ENCODE data around the gene TTN. TPM values are rescaled to one million over a fixed set of nuclear protein-coding genes. Genes with fewer than 3 reads are reported as not detected.
"Not testable (repeated sequence)": the region's sequence is repeated elsewhere in the genome, so short reads cannot be mapped to it uniquely, and the experiment has no call there.

The TTN gene
- total RNA-seq, 1 experiment from 2014 or later: under 0.01 TPM

GRCh38 chr2:178530131-178530530 is 277.1 kb downstream of the TTN start:
- H3K9ac ChIP-seq (ENCODE audit: low read length): no peak overlapping the region
- DNase-seq: no peak
- peaks cover 96% of the 10 kb centered on the region for H3K79me2 ChIP-seq (ENCODE audit: low read length)
- H2AFZ ChIP-seq (ENCODE audit: low read length): no peak overlapping the region
- H3K4me2 ChIP-seq (ENCODE audit: low read depth, low read length, poor library complexity, severe bottlenecking): no peak overlapping the region
- no peaks in the 10 kb centered on the region for H3K9me3 ChIP-seq (ENCODE audit: low read length)
- H3K4me1 ChIP-seq (ENCODE audit: low read length): peaks cover 20% of the 10 kb centered on the region
- H3K4me3 ChIP-seq (ENCODE audit: low read length): no peak overlapping the region
- no peaks in the 10 kb centered on the region for H3K9me2 ChIP-seq (replicated peaks; ENCODE audit: insufficient read depth, low read length)
- no peaks in the 10 kb centered on the region for H3K27me3 ChIP-seq (ENCODE audit: low read length)
- H4K20me1 ChIP-seq (ENCODE audit: insufficient read depth, low read depth, low read length): no peaks in the 10 kb centered on the region
- H3K27ac ChIP-seq (ENCODE audit: low read length): no peak overlapping the region
- H3K36me3 ChIP-seq (ENCODE audit: insufficient read depth, low read length): peaks cover 52% of the 10 kb centered on the region

- no peak for DNase-seq
- H3K27ac ChIP-seq (ENCODE audit: low read length): no peak overlapping the region
- H3K9ac ChIP-seq (ENCODE audit: low read length): no peak overlapping the region
- H3K4me3 ChIP-seq (ENCODE audit: low read length): no peak overlapping the region
- peaks cover 91% of the 10 kb centered on the region for H3K79me2 ChIP-seq (ENCODE audit: low read length)
- no peaks in the 10 kb centered on the region for H3K27me3 ChIP-seq (ENCODE audit: low read length)
- peaks cover 43% of the 10 kb centered on the region for H3K36me3 ChIP-seq (ENCODE audit: insufficient read depth, low read length)
- H2AFZ ChIP-seq (ENCODE audit: low read length): no peak overlapping the region
- H3K9me2 ChIP-seq (replicated peaks; ENCODE audit: insufficient read depth, low read length): no peaks in the 10 kb centered on the region
- no peaks in the 10 kb centered on the region for H3K9me3 ChIP-seq (ENCODE audit: low read length)
- peaks cover 24% of the 10 kb centered on the region for H3K4me1 ChIP-seq (ENCODE audit: low read length)
- no peaks in the 10 kb centered on the region for H4K20me1 ChIP-seq (ENCODE audit: insufficient read depth, low read depth, low read length)
- no peak overlapping the region for H3K4me2 ChIP-seq (ENCODE audit: low read depth, low read length, poor library complexity, severe bottlenecking)
Measured at GRCh38 chr2:178529194-178529593, 278.0 kb downstream of the TTN start.

DNA sequence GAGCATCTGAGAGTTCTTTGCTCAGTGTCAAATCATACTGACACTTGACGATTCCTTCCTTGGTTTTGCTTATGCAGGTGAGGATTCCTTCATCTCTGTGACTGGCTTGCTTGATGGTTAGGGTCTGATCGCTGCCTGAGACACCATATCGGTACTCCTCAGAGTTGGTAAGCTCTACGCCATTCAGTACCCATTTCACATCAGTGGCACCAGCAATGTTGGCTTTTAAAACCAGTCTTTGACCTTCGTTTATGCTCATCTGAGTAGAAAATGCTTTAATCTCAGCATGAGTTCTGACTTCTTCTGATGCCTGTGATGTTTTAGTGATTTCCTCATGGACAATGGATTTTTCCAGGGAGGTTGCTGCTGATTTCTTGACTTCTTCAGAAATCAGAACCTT is 278.6 kb downstream of the TTN start:
- no peaks in the 10 kb centered on the region for H3K27me3 ChIP-seq (ENCODE audit: low read length)
- peaks cover 29% of the 10 kb centered on the region for H3K4me1 ChIP-seq (ENCODE audit: low read length)
- H3K4me3 ChIP-seq (ENCODE audit: low read length): no peak overlapping the region

DNA sequence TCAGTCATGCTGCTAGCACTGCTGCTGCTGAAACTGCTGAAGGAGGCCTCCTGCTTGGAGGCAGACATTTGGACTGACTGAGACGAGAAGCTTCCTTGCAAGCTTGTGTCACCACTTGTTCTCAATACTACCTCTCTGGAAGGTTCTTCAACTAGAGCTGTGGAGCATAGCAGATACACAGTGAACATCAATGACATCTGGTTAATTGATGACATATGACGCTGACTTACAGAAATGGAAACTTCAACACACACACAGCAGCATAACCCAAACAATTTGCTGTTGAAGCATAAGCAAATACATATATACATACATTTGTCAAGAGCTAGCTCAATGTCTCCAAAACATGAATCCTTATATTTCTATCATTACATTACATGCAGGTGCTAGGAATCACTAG is 279.6 kb downstream of the TTN start:
- no peak overlapping the region for H3K4me3 ChIP-seq (ENCODE audit: low read length)
- no peaks in the 10 kb centered on the region for H3K9me2 ChIP-seq (replicated peaks; ENCODE audit: insufficient read depth, low read length)
- H4K20me1 ChIP-seq (ENCODE audit: insufficient read depth, low read depth, low read length): no peaks in the 10 kb centered on the region
- peaks cover 32% of the 10 kb centered on the region for H3K36me3 ChIP-seq (ENCODE audit: insufficient read depth, low read length)
- DNase-seq: no peak
- H3K9me3 ChIP-seq (ENCODE audit: low read length): no peaks in the 10 kb centered on the region
- H2AFZ ChIP-seq (ENCODE audit: low read length): no peak overlapping the region
- peaks cover 87% of the 10 kb centered on the region for H3K79me2 ChIP-seq (ENCODE audit: low read length)
- peaks cover 31% of the 10 kb centered on the region for H3K4me1 ChIP-seq (ENCODE audit: low read length)
- no peak overlapping the region for H3K9ac ChIP-seq (ENCODE audit: low read length)
- H3K27ac ChIP-seq (ENCODE audit: low read length): no peak overlapping the region
- H3K4me2 ChIP-seq (ENCODE audit: low read depth, low read length, poor library complexity, severe bottlenecking): no peak overlapping the region
- no peaks in the 10 kb centered on the region for H3K27me3 ChIP-seq (ENCODE audit: low read length)

More for the DNA sequence above, 278.6 kb downstream of the TTN start:
- H3K27ac ChIP-seq (ENCODE audit: low read length): no peak overlapping the region
- no peaks in the 10 kb centered on the region for H4K20me1 ChIP-seq (ENCODE audit: insufficient read depth, low read depth, low read length)
- no peaks in the 10 kb centered on the region for H3K9me2 ChIP-seq (replicated peaks; ENCODE audit: insufficient read depth, low read length)
- no peak for DNase-seq
- no peak overlapping the region for H2AFZ ChIP-seq (ENCODE audit: low read length)
- no peaks in the 10 kb centered on the region for H3K9me3 ChIP-seq (ENCODE audit: low read length)
- peaks cover 39% of the 10 kb centered on the region for H3K36me3 ChIP-seq (ENCODE audit: insufficient read depth, low read length)
- H3K9ac ChIP-seq (ENCODE audit: low read length): no peak overlapping the region
- H3K79me2 ChIP-seq (ENCODE audit: low read length): peaks cover 91% of the 10 kb centered on the region
- no peak overlapping the region for H3K4me2 ChIP-seq (ENCODE audit: low read depth, low read length, poor library complexity, severe bottlenecking)

GRCh38 chr2:178526256-178526655 is 281.0 kb downstream of the TTN start:
- Histone ChIP-seq H3K4me3 (ENCODE audit: low read length) (no peak overlapping the region), H3K79me2 (ENCODE audit: low read length) (peaks cover 73% of the 10 kb centered on the region)

GRCh38 chr2:178525460-178525859 is 281.8 kb downstream of the TTN start:
- H3K27me3 ChIP-seq (ENCODE audit: low read length); H3K9me2 ChIP-seq (replicated peaks; ENCODE audit: insufficient read depth, low read length); H3K4me2 ChIP-seq (ENCODE audit: low read depth, low read length, poor library complexity, severe bottlenecking); H3K27ac ChIP-seq (ENCODE audit: low read length); H3K9ac ChIP-seq (ENCODE audit: low read length); H2AFZ ChIP-seq (ENCODE audit: low read length); H3K4me3 ChIP-seq (ENCODE audit: low read length); H4K20me1 ChIP-seq (ENCODE audit: insufficient read depth, low read depth, low read length); H3K9me3 ChIP-seq (ENCODE audit: low read length); DNase-seq: not testable (repeated sequence)
- peaks cover 65% of the 10 kb centered on the region for H3K79me2 ChIP-seq (ENCODE audit: low read length)
- H3K36me3 ChIP-seq (ENCODE audit: insufficient read depth, low read length): peaks cover 14% of the 10 kb centered on the region; the same call in 1 of the 2 replicates
- peaks cover 32% of the 10 kb centered on the region for H3K4me1 ChIP-seq (ENCODE audit: low read length)

More at GRCh38 chr2:178526256-178526655, 281.0 kb downstream of the TTN start:
- DNase-seq: no peak
- Histone ChIP-seq H3K36me3 (ENCODE audit: insufficient read depth, low read length) (peaks cover 22% of the 10 kb centered on the region), H4K20me1 (ENCODE audit: insufficient read depth, low read depth, low read length) (no peaks in the 10 kb centered on the region), H3K4me2 (ENCODE audit: low read depth, low read length, poor library complexity, severe bottlenecking) (no peak overlapping the region), H3K27ac (ENCODE audit: low read length) (no peak overlapping the region), H3K9me3 (ENCODE audit: low read length) (no peaks in the 10 kb centered on the region), H3K27me3 (ENCODE audit: low read length) (no peaks in the 10 kb centered on the region), H3K4me1 (ENCODE audit: low read length) (peaks cover 32% of the 10 kb centered on the region), H3K9me2 (replicated peaks; ENCODE audit: insufficient read depth, low read length) (no peaks in the 10 kb centered on the region), H3K9ac (ENCODE audit: low read length) (no peak overlapping the region), H2AFZ (ENCODE audit: low read length) (no peak overlapping the region)

DNA sequence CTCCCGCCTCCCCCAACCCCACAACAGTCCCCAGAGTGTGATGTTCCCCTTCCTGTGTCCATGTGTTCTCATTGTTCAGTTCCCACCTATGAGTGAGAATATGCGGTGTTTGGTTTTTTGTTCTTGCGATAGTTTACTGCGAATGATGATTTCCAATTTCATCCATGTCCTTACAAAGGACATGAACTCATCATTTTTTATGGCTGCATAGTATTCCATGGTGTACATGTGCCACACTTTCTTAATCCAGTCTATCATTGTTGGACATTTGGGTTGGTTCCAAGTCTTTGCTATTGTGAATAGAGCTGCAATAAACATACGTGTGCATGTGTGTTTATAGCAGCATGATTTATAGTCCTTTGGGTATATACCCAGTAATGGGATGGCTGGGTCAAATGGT is 282.2 kb downstream of the TTN start:
- not testable (repeated sequence) for H2AFZ ChIP-seq (ENCODE audit: low read length); H3K9me2 ChIP-seq (replicated peaks; ENCODE audit: insufficient read depth, low read length); H3K9ac ChIP-seq (ENCODE audit: low read length); H4K20me1 ChIP-seq (ENCODE audit: insufficient read depth, low read depth, low read length); H3K4me3 ChIP-seq (ENCODE audit: low read length); DNase-seq; H3K27me3 ChIP-seq (ENCODE audit: low read length); H3K9me3 ChIP-seq (ENCODE audit: low read length); H3K4me2 ChIP-seq (ENCODE audit: low read depth, low read length, poor library complexity, severe bottlenecking); H3K27ac ChIP-seq (ENCODE audit: low read length)
- Histone ChIP-seq H3K79me2 (ENCODE audit: low read length) (peaks cover 61% of the 10 kb centered on the region), H3K4me1 (ENCODE audit: low read length) (peaks cover 29% of the 10 kb centered on the region), H3K36me3 (ENCODE audit: insufficient read depth, low read length) (peaks cover 10% of the 10 kb centered on the region; the same call in 1 of the 2 replicates)

GRCh38 chr2:178523596-178524134 is 283.6 kb downstream of the TTN start:
- H3K4me1 ChIP-seq (ENCODE audit: low read length): peaks cover 16% of the 10 kb centered on the region
- peak overlapping the region; percentile 73 for H3K4me3 ChIP-seq (ENCODE audit: low read length)
- peak overlapping the region; percentile 79 for H3K4me2 ChIP-seq (ENCODE audit: low read depth, low read length, poor library complexity, severe bottlenecking)
- H3K9me2 ChIP-seq (replicated peaks; ENCODE audit: insufficient read depth, low read length): no peaks in the 10 kb centered on the region
- peak; percentile 57 for DNase-seq
- H2AFZ ChIP-seq (ENCODE audit: low read length): no peak overlapping the region
- H3K79me2 ChIP-seq (ENCODE audit: low read length): peaks cover 48% of the 10 kb centered on the region
- H3K27me3 ChIP-seq (ENCODE audit: low read length): no peaks in the 10 kb centered on the region
- peaks cover 10% of the 10 kb centered on the region; the same call in 1 of the 2 replicates for H3K36me3 ChIP-seq (ENCODE audit: insufficient read depth, low read length)
- peak overlapping the region; percentile 38; the same call in 1 of the 2 replicates for H3K27ac ChIP-seq (ENCODE audit: low read length)
- no peaks in the 10 kb centered on the region for H4K20me1 ChIP-seq (ENCODE audit: insufficient read depth, low read depth, low read length)
- H3K9me3 ChIP-seq (ENCODE audit: low read length): no peaks in the 10 kb centered on the region
- H3K9ac ChIP-seq (ENCODE audit: low read length): peak overlapping the region; percentile 88
